ENCODE results near the gene TRIM3. TPM values are rescaled to one million over a fixed set of nuclear protein-coding genes. Genes with fewer than 3 reads are reported as not detected.
A peak's percentile ranks its signal among the peaks of the same experiment; 100 is the strongest.

TRIM3 gene
- total RNA-seq, 2 experiments from 2014 or later: 3.8 to 4.2 TPM

DNA sequence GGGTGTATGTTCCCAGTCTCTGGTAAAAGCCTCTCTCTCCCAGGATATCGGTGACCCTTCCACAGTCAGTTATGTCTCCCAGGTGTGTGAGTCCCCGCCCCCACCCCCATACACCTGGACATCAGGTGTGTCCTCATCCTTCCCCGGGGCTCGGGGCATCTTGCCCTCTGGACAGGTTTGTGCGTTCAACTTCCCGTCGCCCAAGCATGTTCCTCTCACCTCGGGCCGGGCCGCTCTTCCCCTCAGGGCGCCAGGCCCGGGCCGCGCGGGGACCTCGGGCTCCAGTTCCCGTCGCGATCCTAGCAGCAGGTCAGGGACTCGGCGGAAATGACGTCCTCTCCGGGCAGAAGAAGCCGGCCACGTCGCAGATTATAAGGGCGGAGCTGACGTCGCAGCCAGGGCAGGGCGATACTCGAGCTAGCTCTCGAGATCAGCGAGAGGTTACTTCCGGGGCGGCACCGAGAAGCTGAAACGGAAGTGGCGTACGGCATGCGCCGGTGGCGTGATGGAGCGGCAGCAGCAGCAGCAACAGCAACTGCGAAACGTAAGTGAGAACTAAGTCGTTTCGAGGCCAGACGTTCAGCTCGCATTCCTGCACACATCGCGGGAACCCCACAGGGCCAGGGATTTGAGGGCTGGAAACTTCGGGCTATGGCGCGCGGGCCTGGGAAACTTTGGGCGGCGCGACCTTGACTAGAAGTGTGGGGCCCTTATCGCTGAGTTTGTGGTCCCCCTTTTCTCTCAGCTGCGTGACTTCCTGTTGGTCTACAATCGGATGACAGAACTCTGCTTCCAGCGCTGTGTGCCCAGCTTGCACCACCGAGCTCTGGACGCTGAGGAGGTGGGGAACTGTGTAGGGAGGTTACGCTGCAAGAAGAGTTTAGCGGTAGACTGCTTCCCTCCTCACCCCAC is 7.5 kb upstream of the TRIM3 start, which contains the start of the genes ARFIP2 and TIMM10B:
ARFIP2 (minus strand) TSS at position 320 of the 912 bp plus-strand sequence. CDS start 910 bp downstream, outside the sequence.
TIMM10B (plus strand) TSS at position 490 of the 912 bp plus-strand sequence; CDS start at position 506, 16 bp downstream.
- intact Hi-C loops (cut with DNase I, micrococcal nuclease): loop anchor here (1.0 to 10.0 kb wide), 17 partner anchors 51 to 1034 kb away; partner anchors contain the start of genes APBB1 (in 2 of the 2), FHIP1B (in 2 of the 2), ILK (in 2 of the 2) and MRPL17 (in 2 of the 2)
- Mint-ChIP-seq H3K4me1 (peaks cover 30% of the 10 kb centered on the region), H3K9me3 (ENCODE audit: low read depth) (no peaks in the 10 kb centered on the region)

DNA sequence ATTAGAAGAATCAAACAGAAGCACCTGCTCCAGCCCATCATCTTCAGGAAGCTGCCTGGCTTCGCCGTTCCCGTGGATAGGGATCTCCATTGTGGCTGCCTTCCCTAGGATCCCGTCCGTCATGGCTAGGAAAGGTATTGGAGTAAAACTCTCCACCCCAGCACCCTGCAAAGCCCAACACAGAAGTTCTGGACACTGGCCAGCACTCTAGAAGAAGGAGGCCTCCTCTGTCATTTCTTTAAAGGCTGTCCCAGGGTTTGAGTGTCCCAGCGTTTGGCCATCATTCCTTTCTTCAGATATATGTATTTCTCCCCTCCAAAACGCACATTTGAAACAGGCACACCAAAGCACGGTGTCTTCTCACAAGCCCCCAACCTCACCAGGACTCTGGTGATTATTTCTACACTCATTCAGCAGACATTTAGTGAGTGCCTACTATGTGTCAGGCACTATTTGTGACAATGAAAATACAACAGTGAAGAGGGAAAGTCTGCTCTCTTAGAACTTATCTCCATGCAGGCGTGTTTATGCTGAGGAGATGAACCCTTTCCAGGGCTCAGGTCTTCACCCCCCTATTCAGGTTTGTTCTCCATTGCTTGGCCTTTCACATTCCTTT is 6.7 kb upstream of the TRIM3 start:
- peak overlapping the region; percentile 80 for H3K4me3 Mint-ChIP-seq
- H3K27ac Mint-ChIP-seq: peak overlapping the region; percentile 92
- peaks cover 22% of the 10 kb centered on the region for H3K36me3 Mint-ChIP-seq (ENCODE audit: low read depth)
- DNase-seq: no peak
- no peaks in the 10 kb centered on the region for H3K9me3 Mint-ChIP-seq (ENCODE audit: low read depth)
- peaks cover 30% of the 10 kb centered on the region for H3K4me1 Mint-ChIP-seq
- intact Hi-C loops (cut with DNase I, micrococcal nuclease): loop anchor here (2.0 to 10.0 kb wide), 7 partner anchors 52 to 1034 kb away; partner anchors contain the start of genes APBB1 (in 1 of the 2), CAVIN3 (in 1 of the 2), FHIP1B (in 1 of the 2) and PPFIBP2 (in 1 of the 2)
- ChIA-PET POLR2A (no interaction called here), CTCF (interaction anchor here (1.4 kb wide), 1 partner anchor 14 kb away, joined by 4 read pairs; no protein-coding TSS in a partner anchor)
- ATAC-seq: no peak
- no peaks in the 10 kb centered on the region for H3K27me3 Mint-ChIP-seq

More for the DNA sequence above, 7.5 kb upstream of the TRIM3 start, which contains the start of the genes ARFIP2 and TIMM10B:
- ATAC-seq: peak; percentile 98
- H3K27me3 Mint-ChIP-seq: no peaks in the 10 kb centered on the region
- ChIA-PET CTCF (interaction anchor here (0.6 to 2.2 kb wide), 15 partner anchors 13 to 478 kb away, joined by 3 to 15 read pairs (median 4); partner anchors contain the start of genes HPX, MRPL17 and SMPD1), POLR2A (interaction anchor here (0.7 to 1.3 kb wide), 9 partner anchors 9 to 247 kb away, joined by 3 to 7 read pairs (median 4); partner anchors contain the start of genes FHIP1B, MRPL17, SMPD1 and TAF10)
- H3K36me3 Mint-ChIP-seq (ENCODE audit: low read depth): peaks cover 22% of the 10 kb centered on the region
- H3K27ac Mint-ChIP-seq: peak within 1 kb of the TSS; percentile 92
- H3K4me3 Mint-ChIP-seq: peak within 1 kb of the TSS; percentile 80
- peak; percentile 99 for DNase-seq

DNA sequence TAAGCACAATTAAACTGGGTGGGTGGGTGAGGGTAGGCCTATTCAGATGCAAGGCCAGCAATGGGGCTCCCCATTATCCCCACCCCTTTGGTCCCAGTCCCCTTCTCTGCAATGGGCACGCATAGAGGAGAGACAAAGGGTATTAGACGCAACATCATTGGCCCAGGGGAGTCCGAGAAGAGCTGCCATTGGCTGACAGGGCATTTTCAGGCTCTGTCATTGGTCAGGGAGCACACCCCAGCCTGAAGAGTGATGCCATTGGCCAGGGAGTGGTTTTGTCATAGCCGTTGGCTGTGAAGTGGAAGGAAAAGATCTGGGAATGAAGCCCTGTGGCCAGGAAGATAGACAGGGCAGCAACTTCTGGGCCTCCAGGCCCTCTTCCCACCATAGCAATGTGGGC is 2.8 kb upstream of the TRIM3 start:
- intact Hi-C loops (cut with DNase I, micrococcal nuclease): no loop called here
- ChIA-PET POLR2A (no interaction called here), CTCF (interaction anchor here (2.0 kb wide), 1 partner anchor 97 kb away, joined by 13 read pairs; no protein-coding TSS in a partner anchor)
- Mint-ChIP-seq H3K9me3 (ENCODE audit: low read depth) (no peaks in the 10 kb centered on the region), H3K27ac (no peak overlapping the region), H3K4me1 (peaks cover 27% of the 10 kb centered on the region), H3K36me3 (ENCODE audit: low read depth) (peaks cover 7% of the 10 kb centered on the region), H3K27me3 (peaks cover 1% of the 10 kb centered on the region), H3K4me3 (no peak overlapping the region)
- DNase-seq (no peak), ATAC-seq (no peak)

DNA sequence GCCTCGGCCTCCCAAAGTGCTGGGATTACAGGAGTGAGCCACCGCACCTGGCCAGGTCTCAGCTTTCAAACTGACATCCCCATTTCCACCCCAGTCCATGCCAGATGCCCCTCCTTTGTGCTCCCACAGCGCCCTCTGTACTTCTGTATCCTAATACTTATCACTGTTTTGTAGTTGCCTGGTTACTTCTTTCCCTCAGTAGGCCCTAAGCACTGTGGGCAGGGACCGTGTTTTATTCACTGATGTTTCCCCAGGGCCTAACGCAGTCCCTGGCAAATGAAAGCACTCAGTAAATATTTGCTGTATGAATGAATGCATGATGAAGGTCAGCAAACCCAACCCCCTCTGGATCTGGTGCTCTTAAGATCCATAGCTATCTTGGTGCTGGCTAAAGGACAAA is 2.2 kb upstream of the TRIM3 start:
- ATAC-seq: no peak
- peaks cover 27% of the 10 kb centered on the region for H3K4me1 Mint-ChIP-seq
- H3K9me3 Mint-ChIP-seq (ENCODE audit: low read depth): no peaks in the 10 kb centered on the region
- no peak overlapping the region for H3K27ac Mint-ChIP-seq
- DNase-seq: no peak
- peaks cover 3% of the 10 kb centered on the region for H3K27me3 Mint-ChIP-seq
- POLR2A ChIA-PET: interaction anchor here (0.6 kb wide), 1 partner anchor 70 kb away, joined by 5 read pairs; no protein-coding TSS in a partner anchor
- CTCF ChIA-PET: interaction anchor here (0.6 to 2.0 kb wide), 3 partner anchors 32 to 97 kb away, joined by 3 to 13 read pairs (median 3); no protein-coding TSS in a partner anchor
- H3K4me3 Mint-ChIP-seq: no peak overlapping the region
- peaks cover 5% of the 10 kb centered on the region for H3K36me3 Mint-ChIP-seq (ENCODE audit: low read depth)
- intact Hi-C loops (cut with DNase I, micrococcal nuclease): no loop called here

DNA sequence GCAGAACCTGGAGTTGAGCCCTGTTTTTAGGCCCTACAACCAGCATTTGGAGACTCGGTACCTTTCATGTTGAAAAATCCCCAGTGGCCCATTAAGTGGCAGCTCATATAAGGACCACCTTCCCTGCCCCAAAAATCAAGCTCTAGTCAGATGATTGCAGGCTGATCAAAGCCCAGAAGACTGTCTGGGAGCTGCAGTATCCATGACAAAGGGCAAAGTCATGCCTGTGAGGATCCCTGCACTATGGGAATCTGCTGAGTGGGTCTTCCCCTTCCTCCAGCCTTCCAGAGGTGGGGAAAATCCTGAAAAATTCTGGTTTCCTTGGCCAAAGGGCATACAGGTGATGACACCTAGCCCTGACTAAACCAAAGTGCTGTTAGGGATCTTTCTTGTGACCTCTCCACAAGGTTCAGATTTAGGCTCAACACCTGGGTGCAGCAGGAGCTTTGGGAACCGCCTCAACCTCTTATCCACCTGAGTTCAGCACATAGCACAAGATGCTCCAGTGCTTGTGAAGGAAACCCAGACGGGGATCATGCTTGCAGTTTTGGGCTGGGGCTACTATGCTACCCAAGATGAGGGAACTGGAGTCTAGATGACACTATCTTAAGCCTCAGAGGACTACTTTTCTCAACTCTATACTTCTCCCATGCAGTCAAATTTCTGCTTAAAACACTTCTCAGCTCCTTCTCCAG is 1.2 kb upstream of the TRIM3 start:
- H3K4me1 Mint-ChIP-seq: peaks cover 21% of the 10 kb centered on the region
- H3K36me3 Mint-ChIP-seq (ENCODE audit: low read depth): peaks cover 4% of the 10 kb centered on the region
- H3K27me3 Mint-ChIP-seq: peaks cover 3% of the 10 kb centered on the region
- POLR2A ChIA-PET: interaction anchor here (0.6 kb wide), 1 partner anchor 69 kb away, joined by 5 read pairs; no protein-coding TSS in a partner anchor
- H3K4me3 Mint-ChIP-seq: peak overlapping the region; percentile 60
- DNase-seq (no peak), ATAC-seq (no peak)
- peak overlapping the region; percentile 16 for H3K27ac Mint-ChIP-seq
- CTCF ChIA-PET: interaction anchor here (0.6 to 2.0 kb wide), 4 partner anchors 10 to 96 kb away, joined by 3 to 13 read pairs (median 4); no protein-coding TSS in a partner anchor
- H3K9me3 Mint-ChIP-seq (ENCODE audit: low read depth): no peaks in the 10 kb centered on the region
- intact Hi-C loops (cut with DNase I, micrococcal nuclease): loop anchor here in 1 of 2 experiments (1.0 kb wide), 1 partner anchor 56 kb away; the partner anchor contains the start of gene APBB1

DNA sequence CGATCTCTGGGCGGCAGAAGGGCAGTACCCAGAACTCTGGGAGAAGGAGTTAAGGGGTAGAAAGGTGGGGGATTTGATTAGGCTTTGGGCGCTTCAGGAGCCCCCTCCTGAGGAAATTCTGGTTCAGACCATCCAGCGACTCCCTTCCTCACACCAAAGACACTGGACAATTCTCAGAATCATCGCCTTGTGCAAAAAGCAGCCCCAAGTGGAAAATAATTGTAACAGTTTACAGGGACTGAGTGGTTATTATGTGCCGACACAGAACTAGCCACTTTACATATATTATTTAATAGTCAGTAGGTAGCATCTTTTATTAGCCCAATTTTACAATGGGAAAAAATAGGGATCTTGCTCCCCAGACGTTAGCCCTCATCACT is 662 bp upstream of the TRIM3 start:
- intact Hi-C loops (cut with DNase I, micrococcal nuclease): loop anchor here in 1 of 2 experiments (1.0 kb wide), 1 partner anchor 55 kb away; the partner anchor contains the start of gene APBB1
- DNase-seq (no peak), ATAC-seq (no peak)
- H3K9me3 Mint-ChIP-seq (ENCODE audit: low read depth): no peaks in the 10 kb centered on the region
- ChIA-PET CTCF (interaction anchor here (1.1 kb wide), 1 partner anchor 10 kb away, joined by 5 read pairs; no protein-coding TSS in a partner anchor), POLR2A (no interaction called here)
- H3K27ac Mint-ChIP-seq: peak overlapping the region; percentile 33
- peak overlapping the region; percentile 60 for H3K4me3 Mint-ChIP-seq
- H3K4me1 Mint-ChIP-seq: peaks cover 16% of the 10 kb centered on the region
- no peaks in the 10 kb centered on the region for H3K36me3 Mint-ChIP-seq (ENCODE audit: low read depth)
- H3K27me3 Mint-ChIP-seq: peaks cover 3% of the 10 kb centered on the region

DNA sequence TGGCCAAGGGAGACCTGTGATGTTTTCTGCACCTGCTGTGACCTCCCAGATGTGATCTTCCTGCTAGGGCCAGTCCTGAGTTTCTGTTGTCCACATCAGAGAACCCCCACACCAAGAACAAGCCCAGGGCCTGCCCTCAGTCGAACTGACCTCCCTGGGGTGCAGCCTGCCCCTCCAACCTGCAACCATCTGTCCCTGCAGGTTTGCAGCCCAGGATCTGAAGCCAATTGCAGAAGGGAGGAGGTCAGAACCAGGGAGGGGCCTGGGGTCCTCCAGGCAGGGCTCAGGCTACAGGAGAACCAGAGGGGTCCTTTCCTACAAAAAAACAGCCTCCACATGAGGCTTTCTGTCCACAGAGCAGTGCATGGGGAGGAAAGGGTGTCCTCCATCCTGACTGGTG is 807 bp downstream of the TRIM3 start:
- Mint-ChIP-seq H3K9me3 (ENCODE audit: low read depth) (no peaks in the 10 kb centered on the region), H3K36me3 (ENCODE audit: low read depth) (no peaks in the 10 kb centered on the region), H3K27ac (no peak overlapping the region), H3K4me3 (peak overlapping the region; percentile 75), H3K4me1 (peaks cover 12% of the 10 kb centered on the region), H3K27me3 (peaks cover 3% of the 10 kb centered on the region)
- ATAC-seq (peak; percentile 7), DNase-seq (no peak)
- ChIA-PET POLR2A (no interaction called here), CTCF (interaction anchor here (0.6 to 3.9 kb wide), 5 partner anchors 13 to 171 kb away, joined by 3 to 27 read pairs (median 6); no protein-coding TSS in a partner anchor)
- intact Hi-C loops (cut with DNase I, micrococcal nuclease): loop anchor here in 1 of 2 experiments (2.0 kb wide), 1 partner anchor 82 kb away; the partner anchor contains the start of gene SMPD1

DNA sequence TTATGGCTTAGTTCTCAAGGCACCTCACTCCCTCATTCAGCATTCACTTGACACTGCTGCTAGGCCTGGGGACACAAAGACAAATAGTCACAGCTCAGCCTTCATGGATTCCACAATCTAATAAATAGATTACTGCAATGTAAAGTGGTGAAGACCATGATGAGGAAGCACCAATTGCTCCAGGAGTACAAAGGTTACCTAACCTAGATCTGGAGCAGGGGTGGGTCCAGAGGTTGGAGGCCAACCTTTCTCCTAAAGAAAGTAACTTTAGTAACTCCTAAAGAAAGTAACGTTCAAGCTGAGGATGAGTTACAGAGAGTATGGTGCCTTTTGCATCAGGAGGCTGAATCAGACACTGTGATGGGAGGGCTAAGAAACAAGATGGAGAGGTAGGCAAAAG is 4.1 kb downstream of the TRIM3 start:
- H3K36me3 Mint-ChIP-seq (ENCODE audit: low read depth): peaks cover 2% of the 10 kb centered on the region
- CTCF ChIA-PET: interaction anchor here (1.0 to 1.5 kb wide), 3 partner anchors 26 to 91 kb away, joined by 3 to 4 read pairs (median 4); no protein-coding TSS in a partner anchor

DNA sequence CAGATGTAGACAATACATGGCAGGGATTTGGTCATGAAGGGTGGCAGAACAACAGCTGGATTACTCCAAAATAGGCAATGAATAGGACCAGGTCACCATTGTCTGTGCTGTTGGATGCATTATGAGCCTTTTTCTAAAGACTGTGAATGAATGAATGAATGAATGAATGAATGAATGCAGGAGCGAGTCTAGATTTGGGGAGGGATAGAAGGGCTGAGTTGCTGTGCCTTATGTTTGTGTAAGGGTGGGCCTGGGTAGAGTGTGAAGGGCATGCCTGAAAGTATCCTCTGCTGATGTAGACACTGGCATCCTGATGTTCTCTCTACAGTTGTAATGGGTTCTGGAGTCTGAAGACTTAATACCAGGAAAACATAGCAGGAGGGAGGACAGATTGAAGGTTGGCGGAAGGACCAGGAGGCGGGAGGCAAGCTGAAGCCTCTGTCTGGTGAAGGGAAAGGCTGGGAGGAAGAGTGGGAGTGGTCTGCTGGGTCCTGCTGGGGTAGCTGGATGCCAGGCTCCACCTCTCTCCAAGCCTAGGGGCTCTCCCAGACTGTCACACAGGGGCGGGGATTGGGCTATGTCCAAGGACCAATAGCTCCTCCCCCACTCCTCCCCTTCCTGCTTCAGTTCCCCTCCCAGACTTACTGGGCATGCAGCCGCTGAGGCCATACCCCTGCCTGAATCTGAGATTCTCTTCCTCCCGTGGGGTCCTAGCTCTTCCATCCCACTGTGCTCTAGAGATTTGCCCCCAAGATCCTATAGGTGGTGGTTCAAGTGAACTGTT is 4.8 kb downstream of the TRIM3 start:
- H3K27ac Mint-ChIP-seq: no peak overlapping the region
- H3K4me1 Mint-ChIP-seq: peaks cover 12% of the 10 kb centered on the region
- H3K36me3 Mint-ChIP-seq (ENCODE audit: low read depth): peaks cover 2% of the 10 kb centered on the region
- H3K27me3 Mint-ChIP-seq: peaks cover 3% of the 10 kb centered on the region
- POLR2A ChIA-PET: no interaction called here
- ATAC-seq (peak; percentile 54), DNase-seq (peak; percentile 43)
- no peak overlapping the region for H3K4me3 Mint-ChIP-seq
- intact Hi-C loops (cut with DNase I, micrococcal nuclease): no loop called here
- CTCF ChIA-PET: interaction anchor here (0.6 to 1.5 kb wide), 5 partner anchors 26 to 217 kb away, joined by 3 to 6 read pairs (median 4); no protein-coding TSS in a partner anchor
- H3K9me3 Mint-ChIP-seq (ENCODE audit: low read depth): no peaks in the 10 kb centered on the region

More for the DNA sequence above, 4.1 kb downstream of the TRIM3 start:
- Mint-ChIP-seq H3K4me1 (peaks cover 12% of the 10 kb centered on the region), H3K27ac (no peak overlapping the region), H3K4me3 (no peak overlapping the region), H3K27me3 (peaks cover 3% of the 10 kb centered on the region), H3K9me3 (ENCODE audit: low read depth) (no peaks in the 10 kb centered on the region)
- ATAC-seq: no peak
- no peak for DNase-seq
- POLR2A ChIA-PET: no interaction called here
- intact Hi-C loops (cut with DNase I, micrococcal nuclease): no loop called here

Data from activated CD4-positive, alpha-beta T cell treated with anti-CD3 and anti-CD28 coated beads for 36 hours (primary cell).